ENCODE results near the gene POMP. TPM values are rescaled to one million over a fixed set of nuclear protein-coding genes. Genes with fewer than 3 reads are reported as not detected.

The POMP gene
- total RNA-seq, 4 donors from 2014 or later: 42.7 to 83.3 (median 55.4) TPM

GRCh38 chr13:28638756-28639155 lies 20.2 kb upstream of the POMP start:
- Histone ChIP-seq H3K27me3 (no peaks in the 10 kb centered on the region), H3K4me1 (peaks cover 0 to 7% (median 0%) of the 10 kb centered on the region in 4 donors), H3K4me3 (no peak overlapping the region), H3K9me3 (no peaks in the 10 kb centered on the region), H3K36me3 (no peaks in the 10 kb centered on the region), H3K27ac (replicated peaks in 1 of 4) (no peak overlapping the region)
- no peak for DNase-seq (ENCODE audit: extremely low spot score)
- WGBS: 78% methylated on average over 3 of the region's 3 CpGs
- no peak for TF ChIP-seq EP300 (IDR thresholded peaks at IDR 0.05)
- no peak for TF ChIP-seq POLR2A (IDR thresholded peaks at IDR 0.05; ENCODE audit: low read depth)
- no peak for TF ChIP-seq CTCF (IDR thresholded peaks at IDR 0.05)
- TF ChIP-seq POLR2AphosphoS5 (IDR thresholded peaks at IDR 0.05): no peak
- intact Hi-C loops (cut with DNase I): loop anchor here (10.0 kb wide), 1 partner anchor 314 kb away; no protein-coding TSS in a partner anchor

- WGBS: 75% methylated on average over 12 of the region's 12 CpGs
- Histone ChIP-seq H3K27me3 (no peaks in the 10 kb centered on the region), H3K9me3 (no peaks in the 10 kb centered on the region), H3K4me1 (peaks cover 0 to 7% (median 0%) of the 10 kb centered on the region in 4 donors), H3K36me3 (no peaks in the 10 kb centered on the region), H3K27ac (replicated peaks in 1 of 4) (peak overlapping the region; percentile 5 to 19 (median 16)), H3K4me3 (no peak overlapping the region)
- TF ChIP-seq CTCF (IDR thresholded peaks at IDR 0.05) (no peak), POLR2A (IDR thresholded peaks at IDR 0.05; ENCODE audit: low read depth) (no peak), EP300 (IDR thresholded peaks at IDR 0.05) (no peak), POLR2AphosphoS5 (IDR thresholded peaks at IDR 0.05) (peak in 1 of 2 donors; percentile 6)
- intact Hi-C loops (cut with DNase I): no loop called here
- DNase-seq (ENCODE audit: extremely low spot score): no peak
These were observed 17.9 kb upstream of the POMP start for GRCh38 chr13:28640861-28641599.

GRCh38 chr13:28641600-28641926 lies 17.4 kb upstream of the POMP start:
- intact Hi-C loops (cut with DNase I): no loop called here
- Histone ChIP-seq H3K27ac (replicated peaks in 1 of 4) (peak overlapping the region; percentile 5 to 19 (median 16)), H3K4me1 (peaks cover 0 to 7% (median 0%) of the 10 kb centered on the region in 4 donors), H3K36me3 (no peaks in the 10 kb centered on the region), H3K9me3 (no peaks in the 10 kb centered on the region), H3K4me3 (no peak overlapping the region), H3K27me3 (no peaks in the 10 kb centered on the region)
- TF ChIP-seq POLR2AphosphoS5 (IDR thresholded peaks at IDR 0.05): no peak
- TF ChIP-seq EP300 (IDR thresholded peaks at IDR 0.05): no peak
- TF ChIP-seq CTCF (IDR thresholded peaks at IDR 0.05): no peak
- no peak for TF ChIP-seq POLR2A (IDR thresholded peaks at IDR 0.05; ENCODE audit: low read depth)
- 61% methylated on average over 3 of the region's 3 CpGs for WGBS
- no peak for DNase-seq (ENCODE audit: extremely low spot score)

- Histone ChIP-seq H3K27me3 (no peaks in the 10 kb centered on the region), H3K4me3 (no peak overlapping the region), H3K4me1 (peaks cover 0 to 11% (median 4%) of the 10 kb centered on the region in 4 donors), H3K27ac (replicated peaks in 1 of 4) (no peak overlapping the region), H3K36me3 (no peaks in the 10 kb centered on the region), H3K9me3 (no peaks in the 10 kb centered on the region)
- no peak for DNase-seq (ENCODE audit: extremely low spot score)
- intact Hi-C loops (cut with DNase I): no loop called here
- 100% methylated on average over 2 of the region's 2 CpGs for WGBS
- TF ChIP-seq EP300 (IDR thresholded peaks at IDR 0.05) (no peak), POLR2A (IDR thresholded peaks at IDR 0.05; ENCODE audit: low read depth) (no peak), CTCF (IDR thresholded peaks at IDR 0.05) (no peak), POLR2AphosphoS5 (IDR thresholded peaks at IDR 0.05) (no peak)
These were observed 8.6 kb upstream of the POMP start for GRCh38 chr13:28650284-28650683.
